D721Med (cell line): ENCODE results near the gene FECH.
"Not testable (repeated sequence)": the region's sequence is repeated elsewhere in the genome, so short reads cannot be mapped to it uniquely, and the experiment has no call there.

Source experiments
- DNase-seq: peaks from one replicate; pipeline ENCODE4 v3.0.0; 2011; ENCODE audit warnings: low spot score; ENCODE audit not compliant: insufficient read length
- FAIRE-seq: peaks from 2 replicates; lab custom pipeline; 2011; peaks lifted over from hg19 to GRCh38; lab: Jason Lieb, UNC
- CTCF ChIP-seq: IDR thresholded peaks from 2 replicates; pipeline ENCODE4 v1.5.1; 2012; ENCODE audit warnings: mild to moderate bottlenecking, control low read depth; ENCODE audit not compliant: insufficient read depth; ENCODE audit errors: missing control alignments

FECH gene

GRCh38 chr18:57627488-57627887 lies 41.0 kb upstream of the FECH start:
- no peak for FAIRE-seq
- TF ChIP-seq CTCF = no peak
- no peak for DNase-seq

GRCh38 chr18:57624988-57625387 lies 38.5 kb upstream of the FECH start:
- no peak for FAIRE-seq
- TF ChIP-seq CTCF = no peak

GRCh38 chr18:57621246-57621604 lies 34.7 kb upstream of the FECH start:
- TF ChIP-seq CTCF = no peak
- FAIRE-seq (no peak), DNase-seq (no peak)

More at GRCh38 chr18:57624988-57625387, 38.5 kb upstream of the FECH start:
- no peak for DNase-seq

- DNase-seq (no peak), FAIRE-seq (no peak)
These were observed 33.4 kb upstream of the FECH start for GRCh38 chr18:57619876-57620275.

GRCh38 chr18:57618910-57619309 lies 32.4 kb upstream of the FECH start:
- peak; percentile 77 for FAIRE-seq
- no peak for DNase-seq
- no peak for TF ChIP-seq CTCF

More at GRCh38 chr18:57619876-57620275, 33.4 kb upstream of the FECH start:
- TF ChIP-seq CTCF = no peak

- DNase-seq (no peak), FAIRE-seq (no peak)
- TF ChIP-seq CTCF = no peak
These were observed 17.4 kb upstream of the FECH start for GRCh38 chr18:57603871-57604270.

GRCh38 chr18:57595347-57595746 lies 8.8 kb upstream of the FECH start:
- no peak for DNase-seq
- no peak for TF ChIP-seq CTCF
- FAIRE-seq = peak; percentile 85

GRCh38 chr18:57592716-57593115 lies 6.2 kb upstream of the FECH start:
- not testable (repeated sequence) for FAIRE-seq, DNase-seq
